Naive thymus-derived CD8-positive, alpha-beta T cell (primary cell): ENCODE measurements around the gene MYZAP. TPM values are rescaled to one million over a fixed set of nuclear protein-coding genes. Genes with fewer than 3 reads are reported as not detected.

Experiments
- ATAC-seq, 2 donors: fragments of 150-1000 bp; cut with Tn5 transposase in 1 of 2; sonication (Bioruptor Pico), chemical (Tn5 transposase) in 1 of 2; 1 replicate in 1 of 2; 2 replicates in 1 of 2; pipeline ENCODE4 v1.10.0; 2021; ENCODE audit warnings: mild to moderate bottlenecking in 2 of 2, moderate library complexity in 2 of 2
- POLR2A ChIA-PET: fragments of 350-600 bp; sonication (Branson Sonifier 250); formaldehyde crosslinking; loops from one replicate; lab custom pipeline; 2021; ENCODE audit warnings: antibody characterized with exemption; lab: Charles Lee
- DNase-seq, 10 donors: peaks; one replicate each; pipeline versions ENCODE4 v3.0.0 to v3.0.0-alpha.2; 2020 to 2022
- H3K27ac Mint-ChIP-seq, 10 donors: one replicate each; pipeline ENCODE4 v1.8.0; 2020 to 2022; ENCODE audit warnings: mild to moderate bottlenecking in 10 of 10, mixed read lengths in 10 of 10, moderate library complexity in 4 of 10, inconsistent platforms in 1 of 10
- H3K27me3 Mint-ChIP-seq, 5 donors: one replicate each; pipeline ENCODE4 v1.8.0; 2021 to 2022; ENCODE audit warnings: mixed read lengths in 5 of 5
- H3K36me3 Mint-ChIP-seq, 3 donors: one replicate each; pipeline ENCODE4 v1.8.0; 2020 to 2022; ENCODE audit warnings: mixed read lengths in 3 of 3, mild to moderate bottlenecking in 2 of 3, inconsistent platforms in 1 of 3
- H3K4me1 Mint-ChIP-seq, 4 donors: one replicate each; pipeline ENCODE4 v1.8.0; 2021 to 2022; ENCODE audit warnings: mixed read lengths in 4 of 4
- H3K4me3 Mint-ChIP-seq, 10 donors: one replicate each; pipeline ENCODE4 v1.8.0; 2020 to 2022; ENCODE audit warnings: mild to moderate bottlenecking in 10 of 10, mixed read lengths in 10 of 10, moderate library complexity in 6 of 10, inconsistent platforms in 1 of 10
- H3K9me3 Mint-ChIP-seq, 9 donors: one replicate each; pipeline ENCODE4 v1.8.0; 2020 to 2022; ENCODE audit warnings: mixed read lengths in 9 of 9, mild to moderate bottlenecking in 3 of 9, inconsistent platforms in 1 of 9, moderate library complexity in 1 of 9
- polyA plus RNA-seq, 3 donors: library from polyadenylated mRNA; unstranded; fragments of 300-500 nt; fragmentation: Illumina TruSeq; gene quantifications; one replicate each; pipeline ENCODE4 v1.2.3, GENCODE V29; 2021
- total RNA-seq, 8 experiments: library from RNA in 2 of 8; stranded (reverse) in 2 of 8; gene quantifications; one replicate each; pipeline ENCODE4 v1.2.3 and lab custom pipeline; 2021 to 2026

MYZAP gene
- total and polyA plus RNA-seq, 5 experiments from 2014 or later, result 0.20 to 0.26 TPM; not detected in 3

- DNase-seq, result no peak
- POLR2A ChIA-PET, result no interaction called here
- Mint-ChIP-seq H3K27me3 (peaks cover 0 to 4% (median 0%) of the 10 kb centered on the region in 5 donors), H3K4me3 (no peak overlapping the region), H3K36me3 (no peaks in the 10 kb centered on the region), H3K27ac (no peak overlapping the region), H3K4me1 (no peaks in the 10 kb centered on the region), H3K9me3 (no peaks in the 10 kb centered on the region)
- ATAC-seq, result no peak
Measured at GRCh38 chr15:57618325-57618724, 26.6 kb downstream of the MYZAP start.

GRCh38 chr15:57619746-57620145, 28.0 kb downstream of the MYZAP start:
- DNase-seq (no peak), ATAC-seq (no peak)
- Mint-ChIP-seq H3K4me1 (no peaks in the 10 kb centered on the region), H3K36me3 (no peaks in the 10 kb centered on the region), H3K27ac (no peak overlapping the region), H3K9me3 (no peaks in the 10 kb centered on the region), H3K4me3 (no peak overlapping the region), H3K27me3 (peaks cover 0 to 7% (median 2%) of the 10 kb centered on the region in 5 donors)
- POLR2A ChIA-PET, result no interaction called here

GRCh38 chr15:57624730-57625129, 33.0 kb downstream of the MYZAP start:
- Mint-ChIP-seq H3K4me1 (no peaks in the 10 kb centered on the region), H3K27me3 (peaks cover 2 to 12% (median 4%) of the 10 kb centered on the region in 5 donors), H3K4me3 (no peak overlapping the region), H3K9me3 (no peaks in the 10 kb centered on the region), H3K27ac (peak overlapping the region in 2 of 10 donors; percentile 21 to 71), H3K36me3 (no peaks in the 10 kb centered on the region)
- no peak for DNase-seq
- ATAC-seq, result no peak
- POLR2A ChIA-PET, result no interaction called here

GRCh38 chr15:57625703-57626448, 34.2 kb downstream of the MYZAP start:
- H3K27me3 Mint-ChIP-seq, result peaks cover 2 to 12% (median 4%) of the 10 kb centered on the region in 5 donors
- POLR2A ChIA-PET, result no interaction called here
- H3K27ac Mint-ChIP-seq, result no peak overlapping the region
- no peak overlapping the region for H3K4me3 Mint-ChIP-seq
- H3K36me3 Mint-ChIP-seq, result no peaks in the 10 kb centered on the region
- no peaks in the 10 kb centered on the region for H3K9me3 Mint-ChIP-seq
- H3K4me1 Mint-ChIP-seq, result no peaks in the 10 kb centered on the region
- ATAC-seq (no peak), DNase-seq (no peak)

- ATAC-seq (no peak), DNase-seq (no peak)
- POLR2A ChIA-PET, result no interaction called here
- no peaks in the 10 kb centered on the region for H3K36me3 Mint-ChIP-seq
- no peaks in the 10 kb centered on the region for H3K4me1 Mint-ChIP-seq
- no peak overlapping the region for H3K4me3 Mint-ChIP-seq
- H3K27me3 Mint-ChIP-seq, result peaks cover 2 to 12% (median 4%) of the 10 kb centered on the region in 5 donors
- H3K9me3 Mint-ChIP-seq, result no peaks in the 10 kb centered on the region
- H3K27ac Mint-ChIP-seq, result no peak overlapping the region
Measured at GRCh38 chr15:57626713-57627440, 35.2 kb downstream of the MYZAP start.

GRCh38 chr15:57631386-57632110, 39.8 kb downstream of the MYZAP start:
- DNase-seq, result no peak
- H3K27ac Mint-ChIP-seq, result no peak overlapping the region
- no peak overlapping the region for H3K4me3 Mint-ChIP-seq
- ATAC-seq, result no peak
- no peaks in the 10 kb centered on the region for H3K9me3 Mint-ChIP-seq
- peaks cover 0 to 4% (median 2%) of the 10 kb centered on the region in 5 donors for H3K27me3 Mint-ChIP-seq
- POLR2A ChIA-PET, result no interaction called here
- H3K4me1 Mint-ChIP-seq, result peaks cover 0 to 2% (median 0%) of the 10 kb centered on the region in 4 donors
- no peaks in the 10 kb centered on the region for H3K36me3 Mint-ChIP-seq

- no peak overlapping the region for H3K27ac Mint-ChIP-seq
- H3K36me3 Mint-ChIP-seq, result no peaks in the 10 kb centered on the region
- POLR2A ChIA-PET, result no interaction called here
Measured at GRCh38 chr15:57634290-57634689, 42.6 kb downstream of the MYZAP start.

GRCh38 chr15:57635300-57635909, 43.7 kb downstream of the MYZAP start:
- peaks cover 0 to 2% (median 0%) of the 10 kb centered on the region in 4 donors for H3K4me1 Mint-ChIP-seq
- no peak overlapping the region for H3K4me3 Mint-ChIP-seq
- H3K9me3 Mint-ChIP-seq, result no peaks in the 10 kb centered on the region
- POLR2A ChIA-PET, result no interaction called here
- no peaks in the 10 kb centered on the region for H3K36me3 Mint-ChIP-seq
- H3K27me3 Mint-ChIP-seq, result peaks cover 0 to 5% (median 0%) of the 10 kb centered on the region in 5 donors
- H3K27ac Mint-ChIP-seq, result no peak overlapping the region
- no peak for DNase-seq
- no peak for ATAC-seq

More at GRCh38 chr15:57634290-57634689, 42.6 kb downstream of the MYZAP start:
- DNase-seq (no peak), ATAC-seq (no peak)
- Mint-ChIP-seq H3K27me3 (peaks cover 0 to 3% (median 0%) of the 10 kb centered on the region in 5 donors), H3K9me3 (no peaks in the 10 kb centered on the region), H3K4me1 (peaks cover 0 to 2% (median 0%) of the 10 kb centered on the region in 4 donors), H3K4me3 (no peak overlapping the region)

- ATAC-seq (no peak), DNase-seq (no peak)
- no peaks in the 10 kb centered on the region for H3K9me3 Mint-ChIP-seq
- H3K36me3 Mint-ChIP-seq, result no peaks in the 10 kb centered on the region
- no peak overlapping the region for H3K27ac Mint-ChIP-seq
- POLR2A ChIA-PET, result no interaction called here
- H3K4me1 Mint-ChIP-seq, result peaks cover 0 to 6% (median 1%) of the 10 kb centered on the region in 4 donors
- no peak overlapping the region for H3K4me3 Mint-ChIP-seq
- peaks cover 0 to 5% (median 0%) of the 10 kb centered on the region in 5 donors for H3K27me3 Mint-ChIP-seq
Measured at GRCh38 chr15:57637846-57638245, 46.1 kb downstream of the MYZAP start.

- Mint-ChIP-seq H3K36me3 (no peaks in the 10 kb centered on the region), H3K27me3 (peaks cover 0 to 5% (median 0%) of the 10 kb centered on the region in 5 donors), H3K9me3 (no peaks in the 10 kb centered on the region), H3K27ac (no peak overlapping the region), H3K4me3 (no peak overlapping the region), H3K4me1 (peaks cover 0 to 6% (median 1%) of the 10 kb centered on the region in 4 donors)
- no peak for ATAC-seq
- POLR2A ChIA-PET, result no interaction called here
- no peak for DNase-seq
Measured at GRCh38 chr15:57639306-57639705, 47.6 kb downstream of the MYZAP start.

GRCh38 chr15:57640930-57641682, 49.4 kb downstream of the MYZAP start:
- H3K9me3 Mint-ChIP-seq, result no peaks in the 10 kb centered on the region
- no peak overlapping the region for H3K27ac Mint-ChIP-seq
- H3K27me3 Mint-ChIP-seq, result peaks cover 0 to 7% (median 5%) of the 10 kb centered on the region in 5 donors
- no peaks in the 10 kb centered on the region for H3K36me3 Mint-ChIP-seq
- POLR2A ChIA-PET, result no interaction called here
- DNase-seq (peak in 3 of 10 donors; percentile 0 to 29 (median 17)), ATAC-seq (peak; percentile 36 to 49)
- H3K4me3 Mint-ChIP-seq, result no peak overlapping the region
- peaks cover 0 to 6% (median 2%) of the 10 kb centered on the region in 4 donors for H3K4me1 Mint-ChIP-seq

- no peak overlapping the region for H3K4me3 Mint-ChIP-seq
- no peak overlapping the region for H3K27ac Mint-ChIP-seq
- POLR2A ChIA-PET, result interaction anchor here (0.8 kb wide), 1 partner anchor 63 kb away, joined by 4 read pairs; the partner anchor contains the start of gene POLR2M
- H3K27me3 Mint-ChIP-seq, result peaks cover 2 to 15% (median 2%) of the 10 kb centered on the region in 5 donors
- DNase-seq (no peak), ATAC-seq (no peak)
- peaks cover 0 to 15% (median 4%) of the 10 kb centered on the region in 4 donors for H3K4me1 Mint-ChIP-seq
- no peaks in the 10 kb centered on the region for H3K9me3 Mint-ChIP-seq
- no peaks in the 10 kb centered on the region for H3K36me3 Mint-ChIP-seq
Measured at GRCh38 chr15:57643826-57644225, 52.1 kb downstream of the MYZAP start.
